Peyer's patch (tissue), 4 donors: ENCODE results near the gene TRMT11.

Source experiments
- POLR2A ChIP-seq, 2 donors: fragments of 450-650 bp; IDR thresholded peaks; one replicate each; pipeline ENCODE4 v1.5.1; 2017; ENCODE audit warnings: antibody characterized with exemption in 2 of 2, mild to moderate bottlenecking in 2 of 2, moderate library complexity in 2 of 2
- TF ChIP-seq, protein P1 (sequence below), 6 experiments: fragments of 450-650 bp in 4 of 6; fragments of 200-600 bp in 2 of 6; sonication (generic) in 1 of 6; IDR thresholded peaks; one replicate each; pipeline ENCODE4 v1.5.1; 2017 to 2019; ENCODE audit warnings: antibody characterized with exemption in 6 of 6, mild to moderate bottlenecking in 3 of 6, moderate library complexity in 1 of 6

DNA sequence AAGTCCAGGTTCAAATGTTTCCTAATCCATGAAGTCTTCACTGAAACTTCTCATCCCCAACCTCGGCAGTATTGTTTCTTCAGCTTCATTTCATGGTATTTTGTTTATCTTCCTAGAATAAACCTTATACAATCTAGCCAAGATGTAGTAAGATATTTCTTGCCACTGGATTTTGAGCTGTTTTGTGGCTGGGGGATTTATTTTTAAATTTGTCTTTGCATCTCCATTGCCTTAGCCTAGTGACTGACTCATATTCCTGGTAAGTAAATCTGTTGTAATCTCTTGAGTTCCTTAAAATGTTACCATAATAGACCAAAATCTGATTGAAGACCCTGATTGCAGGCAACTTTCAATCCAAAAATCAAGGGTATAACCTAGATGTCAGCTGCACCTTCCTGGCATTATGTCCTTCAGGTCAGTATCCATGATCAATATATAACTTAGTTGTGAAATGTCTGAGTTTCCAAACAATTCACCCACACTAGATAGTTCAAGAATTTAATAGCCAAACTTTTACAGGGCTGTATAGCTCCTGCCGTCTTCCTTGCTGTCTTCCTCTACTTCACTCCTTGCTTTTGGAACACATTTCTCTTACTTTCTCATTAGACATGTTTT is 4.7 kb upstream of the TRMT11 start:
- TF ChIP-seq, protein P1, sequence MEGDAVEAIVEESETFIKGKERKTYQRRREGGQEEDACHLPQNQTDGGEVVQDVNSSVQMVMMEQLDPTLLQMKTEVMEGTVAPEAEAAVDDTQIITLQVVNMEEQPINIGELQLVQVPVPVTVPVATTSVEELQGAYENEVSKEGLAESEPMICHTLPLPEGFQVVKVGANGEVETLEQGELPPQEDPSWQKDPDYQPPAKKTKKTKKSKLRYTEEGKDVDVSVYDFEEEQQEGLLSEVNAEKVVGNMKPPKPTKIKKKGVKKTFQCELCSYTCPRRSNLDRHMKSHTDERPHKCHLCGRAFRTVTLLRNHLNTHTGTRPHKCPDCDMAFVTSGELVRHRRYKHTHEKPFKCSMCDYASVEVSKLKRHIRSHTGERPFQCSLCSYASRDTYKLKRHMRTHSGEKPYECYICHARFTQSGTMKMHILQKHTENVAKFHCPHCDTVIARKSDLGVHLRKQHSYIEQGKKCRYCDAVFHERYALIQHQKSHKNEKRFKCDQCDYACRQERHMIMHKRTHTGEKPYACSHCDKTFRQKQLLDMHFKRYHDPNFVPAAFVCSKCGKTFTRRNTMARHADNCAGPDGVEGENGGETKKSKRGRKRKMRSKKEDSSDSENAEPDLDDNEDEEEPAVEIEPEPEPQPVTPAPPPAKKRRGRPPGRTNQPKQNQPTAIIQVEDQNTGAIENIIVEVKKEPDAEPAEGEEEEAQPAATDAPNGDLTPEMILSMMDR (IDR thresholded peaks at IDR 0.05) = no peak
- TF ChIP-seq POLR2A (IDR thresholded peaks at IDR 0.05) = no peak
